HL-60 (cell line): Measurements from ENCODE around the gene IL20.
A peak's percentile ranks its signal among the peaks of the same experiment; 100 is the strongest.

Experiments
- DNase-seq, 2 experiments: peaks; one replicate each; pipeline ENCODE4 v3.0.0-alpha.2; 2010 to 2020; ENCODE audit warnings: low read depth in 1 of 2, low spot score in 1 of 2
- H3K27ac ChIP-seq: fragments of 250-450 bp; sonication (Bioruptor Pico); replicated peaks from 2 replicates; pipeline ENCODE4 v1.5.1; 2020; ENCODE audit warnings: mild to moderate bottlenecking, moderate library complexity
- H3K27me3 ChIP-seq: fragments of 250-450 bp; sonication (Bioruptor Pico); 2 replicates; pipeline ENCODE4 v1.5.1; 2021; ENCODE audit warnings: mild to moderate bottlenecking, moderate library complexity; ENCODE audit not compliant: insufficient read depth, poor library complexity, severe bottlenecking
- H3K4me3 ChIP-seq: replicated peaks from 2 replicates; pipeline ENCODE4 v1.5.1; 2011; ENCODE audit warnings: mild to moderate bottlenecking, control low read depth, low read length; ENCODE audit not compliant: insufficient read depth
- CTCF ChIP-seq: IDR thresholded peaks from one replicate; pipeline ENCODE4 v1.5.1; 2011; ENCODE audit warnings: low read length, control low read depth, inconsistent platforms; ENCODE audit not compliant: insufficient read depth
- GABPA ChIP-seq: IDR thresholded peaks from 2 replicates; pipeline ENCODE4 v1.6.1; 2012; ENCODE audit warnings: low read depth
- POLR2AphosphoS5 ChIP-seq: IDR thresholded peaks from 2 replicates; pipeline ENCODE4 v1.6.1; 2012; ENCODE audit warnings: low read depth
- REST ChIP-seq: IDR thresholded peaks from 2 replicates; pipeline ENCODE4 v1.6.1; 2012; ENCODE audit warnings: low read depth; ENCODE audit not compliant: insufficient replicate concordance
- SPI1 ChIP-seq: IDR thresholded peaks from 2 replicates; pipeline ENCODE4 v1.6.1; 2012; ENCODE audit warnings: low read depth, mild to moderate bottlenecking, borderline replicate concordance
- long read RNA-seq: library from polyadenylated mRNA; unstranded; transcript quantifications from one replicate; pipeline ENCODE4 v2.0.0, GENCODE V29; 2020

Gene IL20
- long read RNA-seq, result 0 reads

GRCh38 chr1:206864939-206865671, at the start of gene IL20:
Gene IL20, plus strand, starts transcription at chr1:206865623. Its CDS starts 230 bp downstream, at chr1:206865853.
- DNase-seq, result peak; percentile 57 to 68
- H3K27me3 ChIP-seq, result no peaks in the 10 kb centered on the region
- TF ChIP-seq CTCF, result peak; percentile 92
- TF ChIP-seq SPI1, result no peak

GRCh38 chr1:206816390-206817287, 48.8 kb upstream of the IL20 start:
- no peak for DNase-seq
- no peaks in the 10 kb centered on the region for H3K27me3 ChIP-seq
- no peak overlapping the region for H3K4me3 ChIP-seq
- TF ChIP-seq POLR2AphosphoS5 (no peak), SPI1 (no peak), CTCF (no peak), REST (no peak), GABPA (no peak)
- no peak overlapping the region for H3K27ac ChIP-seq

More at GRCh38 chr1:206864939-206865671, at the start of gene IL20:
- Histone ChIP-seq H3K4me3 (no peak within 1 kb of the TSS), H3K27ac (no peak within 1 kb of the TSS)

GRCh38 chr1:206821493-206821892, 43.9 kb upstream of the IL20 start:
- Histone ChIP-seq H3K27me3 (no peaks in the 10 kb centered on the region), H3K27ac (no peak overlapping the region), H3K4me3 (no peak overlapping the region)
- no peak for TF ChIP-seq GABPA
- DNase-seq, result no peak

GRCh38 chr1:206823727-206824126, 41.7 kb upstream of the IL20 start:
- H3K27me3 ChIP-seq, result no peaks in the 10 kb centered on the region
- no peak for TF ChIP-seq REST

More at GRCh38 chr1:206823727-206824126, 41.7 kb upstream of the IL20 start:
- no peak for DNase-seq
- no peak overlapping the region for H3K27ac ChIP-seq
- no peak overlapping the region for H3K4me3 ChIP-seq
